Liver (tissue), 9 donors: Measurements from ENCODE around the gene IRF3. TPM values are rescaled to one million over a fixed set of nuclear protein-coding genes. Genes with fewer than 3 reads are reported as not detected.

Experiments used
- DNase-seq: peaks from one replicate; pipeline ENCODE4 v3.0.0-alpha.2; 2017; ENCODE audit warnings: low spot score
- H3K27ac ChIP-seq, 2 donors: one replicate each; pipeline ENCODE4 v1.7.0; 2013; ENCODE audit warnings: inconsistent platforms in 2 of 2, low read length in 2 of 2, control low read depth in 1 of 2, low read depth in 1 of 2, mild to moderate bottlenecking in 1 of 2
- H3K27me3 ChIP-seq, 4 donors: one replicate each; pipeline versions ENCODE4 v1.6.1 to v1.7.0; 2013; ENCODE audit warnings: low read length in 3 of 4, inconsistent platforms in 1 of 4, mild to moderate bottlenecking in 1 of 4, moderate library complexity in 1 of 4; ENCODE audit not compliant: control insufficient read depth in 4 of 4, insufficient read depth in 4 of 4
- H3K36me3 ChIP-seq, 4 donors: one replicate each; pipeline versions ENCODE4 v1.6.1 to v1.7.0; 2013; ENCODE audit warnings: low read length in 3 of 4, mild to moderate bottlenecking in 3 of 4, low read depth in 1 of 4, moderate library complexity in 1 of 4; ENCODE audit not compliant: control insufficient read depth in 4 of 4, insufficient read depth in 3 of 4
- H3K4me1 ChIP-seq, 4 donors: one replicate each; pipeline versions ENCODE4 v1.6.1 to v1.7.0; 2013; ENCODE audit warnings: low read length in 3 of 4, mild to moderate bottlenecking in 3 of 4, moderate library complexity in 1 of 4; ENCODE audit not compliant: control insufficient read depth in 4 of 4, insufficient read depth in 4 of 4
- H3K4me3 ChIP-seq, 3 donors: one replicate each; pipeline versions ENCODE4 v1.6.1 to v1.7.0; 2013; ENCODE audit warnings: low read length in 3 of 3, control low read depth in 1 of 3, low read depth in 1 of 3, mild to moderate bottlenecking in 1 of 3
- H3K9ac ChIP-seq, 2 donors: one replicate each; pipeline ENCODE4 v1.7.0; 2013; ENCODE audit warnings: low read length in 2 of 2, mild to moderate bottlenecking in 2 of 2, moderate library complexity in 2 of 2, control low read depth in 1 of 2, low read depth in 1 of 2
- H3K9me3 ChIP-seq, 4 donors: one replicate each; pipeline versions ENCODE4 v1.6.1 to v1.7.0; 2013; ENCODE audit warnings: low read length in 3 of 4; ENCODE audit not compliant: control insufficient read depth in 4 of 4
- EGR1 ChIP-seq, 2 donors: IDR thresholded peaks; 2 replicates each; pipeline ENCODE4 v1.6.1; 2016 to 2018; ENCODE audit warnings: antibody characterized with exemption in 2 of 2, low read depth in 2 of 2
- FOXA1 ChIP-seq: IDR thresholded peaks from 2 replicates; pipeline ENCODE4 v1.6.1; 2016; ENCODE audit warnings: antibody characterized with exemption
- FOXA2 ChIP-seq: IDR thresholded peaks from 2 replicates; pipeline ENCODE4 v1.6.1; 2016; ENCODE audit warnings: antibody characterized with exemption
- GABPA ChIP-seq, 2 donors: IDR thresholded peaks in 1 of 2; conservative IDR thresholded peaks in 1 of 2; 2 replicates each; pipeline ENCODE4 v1.6.1; 2016; ENCODE audit warnings: antibody characterized with exemption in 2 of 2, mild to moderate bottlenecking in 1 of 2, moderate library complexity in 1 of 2
- JUND ChIP-seq, 2 donors: IDR thresholded peaks; 2 replicates each; pipeline ENCODE4 v1.6.1; 2016; ENCODE audit warnings: antibody characterized with exemption in 2 of 2
- NR2F2 ChIP-seq: IDR thresholded peaks from 2 replicates; pipeline ENCODE4 v1.6.1; 2016; ENCODE audit warnings: antibody characterized with exemption
- RXRA ChIP-seq, 2 donors: IDR thresholded peaks; 2 replicates each; pipeline ENCODE4 v1.6.1; 2017 to 2018; ENCODE audit warnings: antibody characterized with exemption in 2 of 2, mild to moderate bottlenecking in 1 of 2
- SP1 ChIP-seq: IDR thresholded peaks from 2 replicates; pipeline ENCODE4 v1.6.1; 2018; ENCODE audit warnings: antibody characterized with exemption, mild to moderate bottlenecking
- YY1 ChIP-seq: IDR thresholded peaks from 2 replicates; pipeline ENCODE4 v1.6.1; 2016; ENCODE audit warnings: antibody characterized with exemption, mild to moderate bottlenecking
- WGBS: extraction: QIAGEN DNeasy Blood & Tissue Kit; methylation state at CpG from one replicate; pipeline ENCODE4 v1.1.7; 2013; 5-methylcytosine and 5-hydroxymethylcytosine counted together
- polyA plus RNA-seq, 2 donors: library from polyadenylated mRNA; stranded (reverse) in 1 of 2; unstranded in 1 of 2; fragments of 200-250 nt in 1 of 2; fragments of >200 nt in 1 of 2; fragmentation: Nextera tagmentation in 1 of 2; extraction: Ambion mirVana in 1 of 2; gene quantifications; one replicate each; pipeline versions ENCODE4 v1.2.1 to v1.2.3, GENCODE V29; 2013 to 2015
- total RNA-seq, 2 donors: library from RNA; depleted of rRNA; stranded (reverse); fragments of >200 nt; gene quantifications; one replicate each; pipeline ENCODE4 v1.2.3, GENCODE V29; 2014
- TF ChIP-seq, protein P1 (sequence below): IDR thresholded peaks from 2 replicates; pipeline ENCODE4 v1.6.1; 2016; ENCODE audit warnings: antibody characterized with exemption
- TF ChIP-seq, protein P2 (sequence below): IDR thresholded peaks from 2 replicates; pipeline ENCODE4 v1.6.1; 2016; ENCODE audit warnings: antibody characterized with exemption
- TF ChIP-seq, protein P3 (sequence below): IDR thresholded peaks from 2 replicates; pipeline ENCODE4 v1.6.1; 2016; ENCODE audit warnings: antibody characterized with exemption
- donor health status: healthy.
- donor health status: healthy.
- donor health status: healthy.
- donor health status: healthy.
- donor health status: healthy.

Gene IRF3, protein sequence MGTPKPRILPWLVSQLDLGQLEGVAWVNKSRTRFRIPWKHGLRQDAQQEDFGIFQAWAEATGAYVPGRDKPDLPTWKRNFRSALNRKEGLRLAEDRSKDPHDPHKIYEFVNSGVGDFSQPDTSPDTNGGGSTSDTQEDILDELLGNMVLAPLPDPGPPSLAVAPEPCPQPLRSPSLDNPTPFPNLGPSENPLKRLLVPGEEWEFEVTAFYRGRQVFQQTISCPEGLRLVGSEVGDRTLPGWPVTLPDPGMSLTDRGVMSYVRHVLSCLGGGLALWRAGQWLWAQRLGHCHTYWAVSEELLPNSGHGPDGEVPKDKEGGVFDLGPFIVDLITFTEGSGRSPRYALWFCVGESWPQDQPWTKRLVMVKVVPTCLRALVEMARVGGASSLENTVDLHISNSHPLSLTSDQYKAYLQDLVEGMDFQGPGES
- total RNA-seq (10 to 100 TPM; 24.4 to 31.7 TPM), polyA plus RNA-seq (10 to 100 TPM; 18.2 to 33.6 TPM)

DNA sequence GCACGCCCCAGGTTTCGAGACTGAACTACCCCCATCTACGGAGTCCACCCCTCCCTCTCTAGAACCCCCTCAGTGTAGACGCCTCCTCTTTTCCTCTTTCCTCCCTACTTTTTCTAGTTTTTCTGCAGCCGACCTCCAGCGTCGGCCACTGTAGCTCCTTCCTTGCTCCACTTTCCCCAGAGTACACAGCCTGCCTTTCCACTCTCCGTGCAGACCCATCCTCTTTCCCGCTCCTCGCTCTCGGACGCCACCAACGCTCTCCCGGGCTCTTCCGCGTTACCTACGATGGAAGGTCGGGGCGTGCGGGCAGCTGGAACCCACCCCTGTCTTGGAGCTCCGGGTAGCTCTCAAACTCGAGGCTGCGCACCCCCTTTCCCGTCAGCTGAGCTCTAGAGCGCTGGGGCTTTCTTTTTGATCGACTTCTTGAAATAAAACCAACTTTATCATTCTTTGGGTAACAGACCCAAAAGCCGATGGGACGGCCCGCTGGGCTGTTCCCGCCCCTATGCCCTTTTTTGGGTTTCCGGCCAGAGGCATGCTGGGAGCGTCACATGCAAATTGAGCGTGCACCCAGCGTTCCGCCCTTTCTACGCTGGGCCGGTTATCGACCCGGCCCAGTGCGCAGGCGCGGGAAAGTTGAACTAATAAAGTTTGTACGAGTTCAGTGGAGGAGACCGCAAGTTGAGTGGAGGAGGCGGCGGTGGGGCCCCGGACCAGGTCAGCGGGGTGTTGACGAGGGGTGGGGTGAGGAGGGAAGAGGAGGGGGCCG, at the start of gene IRF3, which contains the start of gene BCL2L12:
Gene IRF3, minus strand, starts transcription at position 507 of the 769 bp plus-strand sequence. CDS start 1,019 bp downstream, outside the sequence.
Gene BCL2L12, plus strand, starts transcription at position 583 of the 769 bp plus-strand sequence. CDS start 760 bp downstream, outside the sequence.
- Histone ChIP-seq H3K4me1 (peaks cover 7 to 35% (median 27%) of the 10 kb centered on the region in 4 donors), H3K9me3 (no peaks in the 10 kb centered on the region), H3K27me3 (no peaks in the 10 kb centered on the region), H3K27ac (peak within 1 kb of the TSS; percentile 88 to 91), H3K4me3 (peak within 1 kb of the TSS; percentile 66 to 91 (median 91)), H3K9ac (peak within 1 kb of the TSS; percentile 87 to 92), H3K36me3 (peaks cover 5 to 24% (median 8%) of the 10 kb centered on the region in 4 donors)
- WGBS: under 1% methylated on average over 50 of the region's 50 CpGs
- DNase-seq: peak; percentile 99
- TF ChIP-seq NR2F2 (no peak), JUND (IDR thresholded peaks at IDR 0.05) (no peak), FOXA1 (no peak), YY1 (peak; percentile 70), EGR1 (IDR thresholded peaks at IDR 0.05; ENCODE audit: low read depth in 2 of 2) (peak in 1 of 2 donors; percentile 49), RXRA (IDR thresholded peaks at IDR 0.05) (peak; percentile 63 to 65), SP1 (peak; percentile 21), FOXA2 (no peak), GABPA (IDR thresholded peaks at IDR 0.05 in 1 of 2, conservative IDR thresholded peaks at IDR 0.05 in 1 of 2) (peak in 1 of 2 donors; percentile 67)
- TF ChIP-seq, protein P1, sequence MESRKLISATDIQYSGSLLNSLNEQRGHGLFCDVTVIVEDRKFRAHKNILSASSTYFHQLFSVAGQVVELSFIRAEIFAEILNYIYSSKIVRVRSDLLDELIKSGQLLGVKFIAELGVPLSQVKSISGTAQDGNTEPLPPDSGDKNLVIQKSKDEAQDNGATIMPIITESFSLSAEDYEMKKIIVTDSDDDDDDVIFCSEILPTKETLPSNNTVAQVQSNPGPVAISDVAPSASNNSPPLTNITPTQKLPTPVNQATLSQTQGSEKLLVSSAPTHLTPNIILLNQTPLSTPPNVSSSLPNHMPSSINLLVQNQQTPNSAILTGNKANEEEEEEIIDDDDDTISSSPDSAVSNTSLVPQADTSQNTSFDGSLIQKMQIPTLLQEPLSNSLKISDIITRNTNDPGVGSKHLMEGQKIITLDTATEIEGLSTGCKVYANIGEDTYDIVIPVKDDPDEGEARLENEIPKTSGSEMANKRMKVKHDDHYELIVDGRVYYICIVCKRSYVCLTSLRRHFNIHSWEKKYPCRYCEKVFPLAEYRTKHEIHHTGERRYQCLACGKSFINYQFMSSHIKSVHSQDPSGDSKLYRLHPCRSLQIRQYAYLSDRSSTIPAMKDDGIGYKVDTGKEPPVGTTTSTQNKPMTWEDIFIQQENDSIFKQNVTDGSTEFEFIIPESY: peak; percentile 68
- TF ChIP-seq, protein P2, sequence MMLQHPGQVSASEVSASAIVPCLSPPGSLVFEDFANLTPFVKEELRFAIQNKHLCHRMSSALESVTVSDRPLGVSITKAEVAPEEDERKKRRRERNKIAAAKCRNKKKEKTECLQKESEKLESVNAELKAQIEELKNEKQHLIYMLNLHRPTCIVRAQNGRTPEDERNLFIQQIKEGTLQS: no peak
- TF ChIP-seq, protein P3, sequence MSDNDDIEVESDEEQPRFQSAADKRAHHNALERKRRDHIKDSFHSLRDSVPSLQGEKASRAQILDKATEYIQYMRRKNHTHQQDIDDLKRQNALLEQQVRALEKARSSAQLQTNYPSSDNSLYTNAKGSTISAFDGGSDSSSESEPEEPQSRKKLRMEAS: no peak

DNA sequence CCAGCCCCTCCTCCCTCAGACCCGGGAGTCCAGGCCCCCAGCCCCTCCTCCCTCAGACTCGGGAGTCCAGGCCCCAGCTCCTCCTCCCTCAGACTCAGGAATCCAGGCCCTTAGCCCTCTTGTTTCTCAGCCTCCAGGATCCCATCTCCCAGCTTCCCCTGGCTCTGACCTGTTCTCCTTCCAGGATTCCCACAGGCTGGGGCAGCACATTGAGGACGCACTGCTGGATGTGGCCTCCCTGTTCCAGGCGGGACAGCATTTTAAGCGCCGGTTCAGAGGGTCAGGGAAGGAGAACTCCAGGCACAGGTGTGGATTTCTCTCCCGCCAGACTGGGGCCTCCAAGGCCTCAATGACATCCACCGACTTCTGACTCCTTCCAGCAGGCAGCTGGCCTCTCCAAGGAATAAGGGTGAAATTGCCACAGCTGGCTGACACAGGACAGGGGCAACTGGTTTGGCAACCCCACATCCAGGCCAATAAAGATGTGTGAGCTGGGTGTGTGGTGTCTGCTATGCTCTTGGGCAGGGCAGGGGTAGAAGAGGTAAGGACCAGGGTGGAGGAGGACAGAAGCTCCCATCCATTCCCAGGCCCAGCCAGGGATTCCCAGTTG, 47.7 kb upstream of the IRF3 start:
- DNase-seq: no peak
- Histone ChIP-seq H3K27me3 (no peaks in the 10 kb centered on the region), H3K27ac (no peak overlapping the region), H3K36me3 (no peaks in the 10 kb centered on the region), H3K9me3 (no peaks in the 10 kb centered on the region), H3K9ac (no peak overlapping the region), H3K4me3 (no peak overlapping the region), H3K4me1 (no peaks in the 10 kb centered on the region)
- 76% methylated on average over 8 of the region's 8 CpGs for WGBS
- no peak for TF ChIP-seq GABPA (IDR thresholded peaks at IDR 0.05 in 1 of 2, conservative IDR thresholded peaks at IDR 0.05 in 1 of 2)
- TF ChIP-seq, protein P1: no peak
- no peak for TF ChIP-seq EGR1 (IDR thresholded peaks at IDR 0.05; ENCODE audit: low read depth in 2 of 2)
